ENCODE results near the gene ARHGAP1. TPM values are rescaled to one million over a fixed set of nuclear protein-coding genes. Genes with fewer than 3 reads are reported as not detected.

Gene ARHGAP1
- total and polyA plus RNA-seq, 9 of the 15 experiments (the other 6 are each of a cell fraction or from before 2014, with no cell fraction given), result 3.6 to 30.4 (median 8.2) TPM

GRCh38 chr11:46727952-46728658 is 27.7 kb upstream of the ARHGAP1 start (continued):
- TF ChIP-seq, protein P1, sequence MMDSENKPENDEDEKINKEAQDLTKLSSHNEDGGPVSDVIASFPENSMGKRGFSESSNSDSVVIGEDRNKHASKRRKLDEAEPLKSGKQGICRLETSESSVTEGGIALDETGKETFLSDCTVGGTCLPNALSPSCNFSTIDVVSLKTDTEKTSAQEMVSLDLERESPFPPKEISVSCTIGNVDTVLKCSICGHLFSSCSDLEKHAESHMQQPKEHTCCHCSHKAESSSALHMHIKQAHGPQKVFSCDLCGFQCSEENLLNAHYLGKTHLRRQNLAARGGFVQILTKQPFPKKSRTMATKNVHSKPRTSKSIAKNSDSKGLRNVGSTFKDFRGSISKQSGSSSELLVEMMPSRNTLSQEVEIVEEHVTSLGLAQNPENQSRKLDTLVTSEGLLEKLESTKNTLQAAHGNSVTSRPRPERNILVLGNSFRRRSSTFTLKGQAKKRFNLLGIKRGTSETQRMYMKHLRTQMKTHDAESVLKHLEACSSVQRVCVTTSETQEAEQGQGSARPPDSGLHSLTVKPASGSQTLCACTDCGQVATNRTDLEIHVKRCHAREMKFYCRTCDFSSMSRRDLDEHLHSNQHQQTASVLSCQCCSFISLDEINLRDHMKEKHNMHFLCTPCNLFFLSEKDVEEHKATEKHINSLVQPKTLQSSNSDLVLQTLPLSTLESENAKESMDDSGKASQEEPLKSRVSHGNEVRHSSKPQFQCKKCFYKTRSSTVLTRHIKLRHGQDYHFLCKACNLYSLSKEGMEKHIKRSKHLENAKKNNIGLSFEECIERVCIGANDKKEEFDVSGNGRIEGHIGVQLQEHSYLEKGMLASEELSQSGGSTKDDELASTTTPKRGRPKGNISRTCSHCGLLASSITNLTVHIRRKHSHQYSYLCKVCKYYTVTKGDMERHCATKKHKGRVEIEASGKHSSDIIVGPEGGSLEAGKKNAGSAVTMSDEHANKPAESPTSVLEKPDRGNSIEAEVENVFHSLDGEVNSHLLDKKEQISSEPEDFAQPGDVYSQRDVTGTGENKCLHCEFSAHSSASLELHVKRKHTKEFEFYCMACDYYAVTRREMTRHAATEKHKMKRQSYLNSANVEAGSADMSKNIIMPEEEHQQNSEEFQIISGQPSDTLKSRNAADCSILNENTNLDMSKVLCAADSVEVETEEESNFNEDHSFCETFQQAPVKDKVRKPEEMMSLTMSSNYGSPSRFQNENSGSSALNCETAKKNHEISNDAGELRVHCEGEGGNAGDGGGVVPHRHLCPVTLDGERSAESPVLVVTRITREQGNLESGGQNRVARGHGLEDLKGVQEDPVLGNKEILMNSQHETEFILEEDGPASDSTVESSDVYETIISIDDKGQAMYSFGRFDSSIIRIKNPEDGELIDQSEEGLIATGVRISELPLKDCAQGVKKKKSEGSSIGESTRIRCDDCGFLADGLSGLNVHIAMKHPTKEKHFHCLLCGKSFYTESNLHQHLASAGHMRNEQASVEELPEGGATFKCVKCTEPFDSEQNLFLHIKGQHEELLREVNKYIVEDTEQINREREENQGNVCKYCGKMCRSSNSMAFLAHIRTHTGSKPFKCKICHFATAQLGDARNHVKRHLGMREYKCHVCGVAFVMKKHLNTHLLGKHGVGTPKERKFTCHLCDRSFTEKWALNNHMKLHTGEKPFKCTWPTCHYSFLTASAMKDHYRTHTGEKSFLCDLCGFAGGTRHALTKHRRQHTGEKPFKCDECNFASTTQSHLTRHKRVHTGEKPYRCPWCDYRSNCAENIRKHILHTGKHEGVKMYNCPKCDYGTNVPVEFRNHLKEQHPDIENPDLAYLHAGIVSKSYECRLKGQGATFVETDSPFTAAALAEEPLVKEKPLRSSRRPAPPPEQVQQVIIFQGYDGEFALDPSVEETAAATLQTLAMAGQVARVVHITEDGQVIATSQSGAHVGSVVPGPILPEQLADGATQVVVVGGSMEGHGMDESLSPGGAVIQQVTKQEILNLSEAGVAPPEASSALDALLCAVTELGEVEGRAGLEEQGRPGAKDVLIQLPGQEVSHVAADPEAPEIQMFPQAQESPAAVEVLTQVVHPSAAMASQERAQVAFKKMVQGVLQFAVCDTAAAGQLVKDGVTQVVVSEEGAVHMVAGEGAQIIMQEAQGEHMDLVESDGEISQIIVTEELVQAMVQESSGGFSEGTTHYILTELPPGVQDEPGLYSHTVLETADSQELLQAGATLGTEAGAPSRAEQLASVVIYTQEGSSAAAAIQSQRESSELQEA (IDR thresholded peaks at IDR 0.05; ENCODE audit: low read depth), result no peak
- TF ChIP-seq XRCC3 (IDR thresholded peaks at IDR 0.05), result no peak
- no peak for TF ChIP-seq ATF1 (CRISPR knock-in tag; IDR thresholded peaks at IDR 0.05)
- TF ChIP-seq ATF1 (tag; IDR thresholded peaks at IDR 0.05), result no peak
- no peak for TF ChIP-seq MYNN (IDR thresholded peaks at IDR 0.05)
- no peak for TF ChIP-seq MYNN (CRISPR knock-in tag; IDR thresholded peaks at IDR 0.05)
